ENCODE measurements around the gene PITPNM3.

DNA sequence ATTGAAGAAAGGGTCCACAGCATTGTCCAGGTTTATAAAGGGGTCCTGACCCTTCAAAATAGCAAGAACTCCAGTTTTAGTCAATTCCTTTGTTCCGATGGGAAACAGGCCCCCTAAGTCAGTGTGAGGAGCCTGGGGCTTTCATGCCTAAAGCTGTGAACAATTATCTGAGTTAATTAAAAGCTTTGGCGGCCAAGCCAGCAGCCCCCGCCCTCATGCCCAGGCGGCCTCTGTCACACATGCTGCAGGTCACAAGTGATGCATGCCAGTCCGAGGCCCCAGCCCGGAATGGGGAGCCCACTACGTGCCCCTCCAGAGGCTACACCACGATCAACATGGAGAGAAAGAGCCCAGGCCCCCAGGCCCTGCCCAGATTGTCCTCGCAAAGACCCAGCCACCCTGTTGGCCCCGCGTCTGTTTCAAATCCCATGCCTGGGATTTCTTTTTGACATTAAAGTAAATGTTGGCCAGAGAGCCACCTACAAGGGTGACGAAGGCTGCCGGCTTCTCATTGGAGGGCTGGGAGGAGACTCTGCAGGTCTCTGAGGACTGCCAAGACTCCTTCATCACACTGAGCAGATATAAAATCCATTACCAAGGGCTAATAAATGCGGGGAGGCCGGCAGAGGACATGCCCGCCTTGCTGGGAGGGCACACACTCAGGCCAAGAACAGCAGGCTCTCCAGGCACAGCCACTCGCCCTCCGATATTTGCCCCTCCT, 14.5 kb upstream of the PITPNM3 start:
- TF ChIP-seq RARB (CRISPR knock-in tag; IDR thresholded peaks at IDR 0.05): no peak
- TF ChIP-seq GLIS3 (CRISPR knock-in tag; IDR thresholded peaks at IDR 0.05): no peak
- TF ChIP-seq ISL1 (CRISPR knock-in tag; IDR thresholded peaks at IDR 0.05): no peak
- TF ChIP-seq, protein P1, sequence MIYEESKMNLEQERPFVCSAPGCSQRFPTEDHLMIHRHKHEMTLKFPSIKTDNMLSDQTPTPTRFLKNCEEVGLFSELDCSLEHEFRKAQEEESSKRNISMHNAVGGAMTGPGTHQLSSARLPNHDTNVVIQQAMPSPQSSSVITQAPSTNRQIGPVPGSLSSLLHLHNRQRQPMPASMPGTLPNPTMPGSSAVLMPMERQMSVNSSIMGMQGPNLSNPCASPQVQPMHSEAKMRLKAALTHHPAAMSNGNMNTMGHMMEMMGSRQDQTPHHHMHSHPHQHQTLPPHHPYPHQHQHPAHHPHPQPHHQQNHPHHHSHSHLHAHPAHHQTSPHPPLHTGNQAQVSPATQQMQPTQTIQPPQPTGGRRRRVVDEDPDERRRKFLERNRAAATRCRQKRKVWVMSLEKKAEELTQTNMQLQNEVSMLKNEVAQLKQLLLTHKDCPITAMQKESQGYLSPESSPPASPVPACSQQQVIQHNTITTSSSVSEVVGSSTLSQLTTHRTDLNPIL (CRISPR knock-in tag; IDR thresholded peaks at IDR 0.05; ENCODE audit: low read depth): no peak
- no peak for TF ChIP-seq ARNTL (CRISPR knock-in tag; IDR thresholded peaks at IDR 0.05; ENCODE audit: borderline replicate concordance, low read depth)

All from SK-N-SH treated with all-trans-retinoic acid at 6 μM for 48 hours (cell line).